B cell (primary cell): Measurements from ENCODE around the gene IMMP2L. TPM values are rescaled to one million over a fixed set of nuclear protein-coding genes. Genes with fewer than 3 reads are reported as not detected.

Experiments used
- ATAC-seq: fragments of 200-7000 bp; cut with Tn5 transposase; one replicate; pipeline ENCODE4 v1.10.0; 2021; ENCODE audit warnings: low read depth, mild to moderate bottlenecking, moderate number of reproducible peaks, moderate library complexity
- CTCF ChIA-PET: fragments of 350-600 bp; sonication (Branson Sonifier 250); formaldehyde crosslinking; loops from one replicate; lab custom pipeline; 2021; ENCODE audit warnings: antibody characterized with exemption, inconsistent platforms; lab: Charles Lee
- POLR2A ChIA-PET: fragments of 350-600 bp; sonication (Branson Sonifier 250); formaldehyde crosslinking; loops from one replicate; lab custom pipeline; 2021; ENCODE audit warnings: antibody characterized with exemption; lab: Charles Lee
- DNase-seq: peaks from one replicate; pipeline ENCODE4 v3.0.0; 2013
- H2AFZ ChIP-seq: 2 replicates; pipeline ENCODE4 v1.6.1; 2012; ENCODE audit warnings: mild to moderate bottlenecking, low read depth, low read length; ENCODE audit not compliant: insufficient read depth, poor library complexity, severe bottlenecking
- H3K27ac ChIP-seq, 2 donors: 1 replicate in 1 of 2; 2 replicates in 1 of 2; pipeline ENCODE4 v1.5.1; 2012 to 2013; ENCODE audit warnings: low read length in 2 of 2, mild to moderate bottlenecking in 2 of 2, moderate library complexity in 1 of 2
- H3K27me3 ChIP-seq, 4 experiments: fragments of 200-600 bp in 1 of 4; sonication (generic) in 1 of 4; replicated peaks in 1 of 4; 1 replicate in 2 of 4; 2 replicates in 2 of 4; pipeline versions ENCODE4 v1.6.1 to v1.7.0; 2013 to 2016; ENCODE audit warnings: low read length in 3 of 4, mild to moderate bottlenecking in 2 of 4, mixed read lengths in 1 of 4, moderate library complexity in 1 of 4; ENCODE audit not compliant: insufficient read depth in 4 of 4, control insufficient read depth in 3 of 4; ENCODE audit errors: control extremely low read depth in 1 of 4
- H3K36me3 ChIP-seq, 2 experiments: replicated peaks in 1 of 2; 1 replicate in 1 of 2; 2 replicates in 1 of 2; pipeline versions ENCODE4 v1.6.1 to v1.7.1; 2013; ENCODE audit warnings: low read length in 1 of 2; ENCODE audit not compliant: insufficient read depth in 2 of 2, control insufficient read depth in 1 of 2; ENCODE audit errors: control extremely low read depth in 1 of 2, extremely low read depth in 1 of 2
- H3K4me1 ChIP-seq, 2 donors: fragments of 200-600 bp in 1 of 2; sonication (generic) in 1 of 2; 1 replicate in 1 of 2; 2 replicates in 1 of 2; pipeline versions ENCODE4 v1.5.1 to v1.6.1; 2013 to 2017; ENCODE audit warnings: low read length in 2 of 2; ENCODE audit not compliant: control insufficient read depth in 2 of 2, insufficient read depth in 2 of 2
- H3K4me2 ChIP-seq: replicated peaks from 2 replicates; pipeline ENCODE3; 2012; ENCODE audit warnings: mild to moderate bottlenecking, low read depth, low read length; ENCODE audit not compliant: poor library complexity, severe bottlenecking
- H3K4me3 ChIP-seq, 5 experiments: fragments of 200-600 bp in 1 of 5; sonication (generic) in 1 of 5; 1 replicate in 3 of 5; 2 replicates in 2 of 5; pipeline versions ENCODE4 v1.5.1 to v1.7.0; 2011 to 2016; ENCODE audit warnings: low read length in 4 of 5, mild to moderate bottlenecking in 4 of 5, low read depth in 2 of 5, control low read depth in 1 of 5, moderate library complexity in 1 of 5; ENCODE audit not compliant: insufficient read depth in 1 of 5; ENCODE audit errors: control extremely low read depth in 1 of 5, extremely low read depth in 1 of 5
- H3K79me2 ChIP-seq: fragments of 200-600 bp; sonication (generic); one replicate; pipeline ENCODE4 v1.6.0; 2016; ENCODE audit warnings: low read length; ENCODE audit not compliant: control insufficient read depth, insufficient read depth
- H3K9ac ChIP-seq: fragments of 200-600 bp; sonication (generic); 2 replicates; pipeline ENCODE4 v1.6.1; 2017; ENCODE audit warnings: mild to moderate bottlenecking, low read length, moderate library complexity
- H3K9me3 ChIP-seq, 3 donors: one replicate each; pipeline versions ENCODE4 v1.6.1 to v1.7.1; 2013; ENCODE audit warnings: low read length in 2 of 3; ENCODE audit not compliant: control insufficient read depth in 2 of 3, insufficient read depth in 1 of 3; ENCODE audit errors: control extremely low read depth in 1 of 3
- H4K20me1 ChIP-seq: 2 replicates; pipeline ENCODE4 v1.6.0; 2012; ENCODE audit warnings: mild to moderate bottlenecking, low read length; ENCODE audit not compliant: insufficient read depth, control insufficient read depth, poor library complexity, severe bottlenecking
- H3K27ac Mint-ChIP-seq: one replicate; pipeline ENCODE4 v1.8.0; 2021; ENCODE audit warnings: mixed read lengths
- H3K27me3 Mint-ChIP-seq: one replicate; pipeline ENCODE4 v1.8.0; 2021; ENCODE audit warnings: mixed read lengths
- H3K4me1 Mint-ChIP-seq: one replicate; pipeline ENCODE4 v1.8.0; 2021; ENCODE audit warnings: mixed read lengths
- H3K4me3 Mint-ChIP-seq: one replicate; pipeline ENCODE4 v1.8.0; 2021; ENCODE audit warnings: mixed read lengths
- H3K9me3 Mint-ChIP-seq: one replicate; pipeline ENCODE4 v1.8.0; 2022; ENCODE audit warnings: mixed read lengths; ENCODE audit not compliant: insufficient read depth
- CTCF ChIP-seq: fragments of 200-600 bp; IDR thresholded peaks from one replicate; pipeline ENCODE4 v1.8.0; 2022; ENCODE audit warnings: antibody characterized with exemption, mild to moderate bottlenecking
- EZH2 ChIP-seq: IDR thresholded peaks from 2 replicates; pipeline ENCODE4 v1.6.1; 2012; ENCODE audit warnings: borderline replicate concordance, low read depth, mild to moderate bottlenecking, moderate library complexity, low read length; ENCODE audit not compliant: insufficient read depth, poor library complexity, severe bottlenecking
- WGBS: methylation state at CpG from one replicate; pipeline ENCODE4 v1.1.5; 2013; ENCODE audit warnings: missing lambda C conversion rate; ENCODE audit not compliant: insufficient coverage; 5-methylcytosine and 5-hydroxymethylcytosine counted together
- intact Hi-C: fragments of 100-400 bp; cut with micrococcal nuclease; formaldehyde crosslinking; loops from one replicate; pipeline ENCODE4 v1.10.0; 2022
- polyA plus RNA-seq: library from polyadenylated mRNA; depleted of rRNA; stranded (reverse); fragments of >200 nt; gene quantifications from 2 replicates; pipeline ENCODE4 v1.2.3, GENCODE V29; 2012
- total RNA-seq, 2 donors: library from RNA; stranded (reverse); fragments of 120-200 nt in 1 of 2; gene quantifications; 1 replicate in 1 of 2; 2 replicates in 1 of 2; pipeline versions ENCODE4 v1.2.3 to v1.2.4, GENCODE V29; 2013 to 2022

Gene IMMP2L
- total and polyA plus RNA-seq, 2 donors (not counting 1 experiment from before 2014, with no cell fraction given): 3.8 to 34.2 TPM

GRCh38 chr7:111172564-111173257 lies 389.6 kb downstream of the IMMP2L start:
- Mint-ChIP-seq H3K27me3 (no peaks in the 10 kb centered on the region), H3K4me1 (no peaks in the 10 kb centered on the region), H3K27ac (no peak overlapping the region), H3K4me3 (no peak overlapping the region), H3K9me3 (no peaks in the 10 kb centered on the region)
- POLR2A ChIA-PET: no interaction called here
- H4K20me1 ChIP-seq: no peaks in the 10 kb centered on the region
- no peaks in the 10 kb centered on the region for H3K27me3 ChIP-seq
- no peaks in the 10 kb centered on the region for H3K9me3 ChIP-seq
- DNase-seq: no peak
- no peaks in the 10 kb centered on the region for H3K79me2 ChIP-seq
- no peak overlapping the region for H3K4me2 ChIP-seq
- TF ChIP-seq CTCF: no peak
- TF ChIP-seq EZH2: no peak
- WGBS: no CpG with 5 or more reads among the region's 2 CpGs
- CTCF ChIA-PET: no interaction called here
- H3K27ac ChIP-seq: no peak overlapping the region
- ATAC-seq: no peak
- no peaks in the 10 kb centered on the region for H3K36me3 ChIP-seq
- no peak overlapping the region for H3K4me3 ChIP-seq
- intact Hi-C loops: no loop called here
- H3K4me1 ChIP-seq: no peaks in the 10 kb centered on the region
- H2AFZ ChIP-seq: no peak overlapping the region
- H3K9ac ChIP-seq: no peak overlapping the region

- Mint-ChIP-seq H3K27me3 (no peaks in the 10 kb centered on the region), H3K9me3 (no peaks in the 10 kb centered on the region), H3K4me1 (no peaks in the 10 kb centered on the region), H3K27ac (no peak overlapping the region), H3K4me3 (no peak overlapping the region)
- Histone ChIP-seq H3K79me2 (no peaks in the 10 kb centered on the region), H3K27me3 (no peaks in the 10 kb centered on the region), H3K4me1 (no peaks in the 10 kb centered on the region), H4K20me1 (no peaks in the 10 kb centered on the region), H3K9ac (no peak overlapping the region), H3K4me3 (no peak overlapping the region), H2AFZ (no peak overlapping the region), H3K4me2 (no peak overlapping the region), H3K27ac (no peak overlapping the region), H3K36me3 (no peaks in the 10 kb centered on the region), H3K9me3 (no peaks in the 10 kb centered on the region)
- no peak for ATAC-seq
- intact Hi-C loops: no loop called here
- no peak for DNase-seq
- TF ChIP-seq EZH2: no peak
- no peak for TF ChIP-seq CTCF
- CTCF ChIA-PET: no interaction called here
- no CpG with 5 or more reads among the region's 2 CpGs for WGBS
- POLR2A ChIA-PET: no interaction called here
Measured at GRCh38 chr7:111168182-111168581, 394.1 kb downstream of the IMMP2L start.
